Fibroblast of lung (primary cell): ENCODE results near the gene APOL2.

Experiments used
- CTCF ChIP-seq, 2 donors: IDR thresholded peaks in 1 of 2; conservative IDR thresholded peaks in 1 of 2; 1 replicate in 1 of 2; 2 replicates in 1 of 2; pipeline ENCODE4 v1.5.1; 2011 to 2012; ENCODE audit warnings: low read length in 2 of 2, control low read depth in 1 of 2, inconsistent platforms in 1 of 2, low read depth in 1 of 2, mild to moderate bottlenecking in 1 of 2
- EZH2 ChIP-seq: IDR thresholded peaks from 2 replicates; pipeline ENCODE4 v1.5.1; 2012; ENCODE audit warnings: low read length, control low read depth, mild to moderate bottlenecking; ENCODE audit errors: missing control alignments

- no peak for TF ChIP-seq EZH2
- no peak for TF ChIP-seq CTCF (conservative IDR thresholded peaks at IDR 0.05 in 1 of 2, IDR thresholded peaks at IDR 0.05 in 1 of 2; ENCODE audit: low read depth in 1 of 2, low read length in 2 of 2)
Measured at GRCh38 chr22:36180928-36181327, 58.4 kb downstream of the APOL2 start.
